BLaER1 (cell line): Measurements from ENCODE around the gene GLIPR1L1.
"Not testable (repeated sequence)": the region's sequence is repeated elsewhere in the genome, so short reads cannot be mapped to it uniquely, and the experiment has no call there.

ENCODE experiments used
- H3K27ac ChIP-seq: shearing (Covaris generic); formaldehyde crosslinking; 2 replicates; pipeline ENCODE4 v1.8.1; 2022
- H3K27me3 ChIP-seq: shearing (Covaris generic); formaldehyde crosslinking; 2 replicates; pipeline ENCODE4 v1.8.1; 2022
- H3K36me3 ChIP-seq: shearing (Covaris generic); formaldehyde crosslinking; 2 replicates; pipeline ENCODE4 v1.8.1; 2022
- H3K4me1 ChIP-seq: shearing (Covaris generic); formaldehyde crosslinking; 2 replicates; pipeline ENCODE4 v1.8.1; 2022
- H3K4me2 ChIP-seq: shearing (Covaris generic); formaldehyde crosslinking; 2 replicates; pipeline ENCODE4 v1.8.1; 2022
- H3K4me3 ChIP-seq: shearing (Covaris generic); formaldehyde crosslinking; 2 replicates; pipeline ENCODE4 v1.8.1; 2022
- H3K9ac ChIP-seq: shearing (Covaris generic); formaldehyde crosslinking; 2 replicates; pipeline ENCODE4 v1.8.1; 2022
- H3K9me3 ChIP-seq: shearing (Covaris generic); formaldehyde crosslinking; 2 replicates; pipeline ENCODE4 v1.8.1; 2022
- H4K20me1 ChIP-seq: shearing (Covaris generic); formaldehyde crosslinking; 2 replicates; pipeline ENCODE4 v1.8.1; 2022
- Cebpa-rat ChIP-seq: shearing (Covaris generic); IDR thresholded peaks from 2 replicates; pipeline ENCODE4 v1.8.1; 2022

GLIPR1L1 gene

GRCh38 chr12:75311369-75311768, 23.1 kb upstream of the GLIPR1L1 start:
- Histone ChIP-seq H3K9me3 (no peaks in the 10 kb centered on the region), H3K27me3 (no peaks in the 10 kb centered on the region), H3K4me2 (no peak overlapping the region), H3K36me3 (no peaks in the 10 kb centered on the region), H3K4me1 (no peaks in the 10 kb centered on the region), H3K27ac (no peak overlapping the region), H3K9ac (no peak overlapping the region), H3K4me3 (no peak overlapping the region), H4K20me1 (no peaks in the 10 kb centered on the region)
- no peak for TF ChIP-seq Cebpa-rat

GRCh38 chr12:75315518-75315917, 19.0 kb upstream of the GLIPR1L1 start:
- no peaks in the 10 kb centered on the region for H3K27me3 ChIP-seq
- H4K20me1 ChIP-seq, result no peaks in the 10 kb centered on the region
- no peak overlapping the region for H3K4me3 ChIP-seq
- no peak overlapping the region for H3K9ac ChIP-seq
- no peak overlapping the region for H3K4me2 ChIP-seq
- no peak for TF ChIP-seq Cebpa-rat
- no peak overlapping the region for H3K27ac ChIP-seq
- H3K9me3 ChIP-seq, result no peaks in the 10 kb centered on the region
- H3K4me1 ChIP-seq, result no peaks in the 10 kb centered on the region
- no peaks in the 10 kb centered on the region for H3K36me3 ChIP-seq

DNA sequence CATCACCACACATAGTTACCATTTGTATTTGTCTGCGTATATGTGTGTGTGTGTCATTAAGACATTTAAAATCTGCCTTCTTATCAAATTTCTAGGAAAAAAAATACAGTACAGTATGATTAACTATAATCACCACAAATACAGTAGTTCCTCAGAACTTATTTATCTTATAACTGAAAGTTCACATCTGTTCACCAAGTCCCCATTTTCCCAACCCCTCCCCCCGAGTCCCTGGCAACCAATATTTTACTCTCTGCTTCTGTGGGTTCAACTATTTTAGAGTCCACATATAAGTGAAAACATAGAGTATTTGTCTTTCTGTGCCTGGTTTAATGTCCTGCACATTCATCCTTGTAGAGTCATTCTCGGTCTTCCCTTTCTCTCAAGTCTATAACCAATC, 16.7 kb upstream of the GLIPR1L1 start:
- Histone ChIP-seq H3K4me2 (no peak overlapping the region), H3K9me3 (no peaks in the 10 kb centered on the region), H3K4me1 (no peaks in the 10 kb centered on the region), H3K27me3 (no peaks in the 10 kb centered on the region), H3K27ac (no peak overlapping the region), H3K36me3 (no peaks in the 10 kb centered on the region), H3K9ac (no peak overlapping the region), H4K20me1 (no peaks in the 10 kb centered on the region), H3K4me3 (no peak overlapping the region)
- no peak for TF ChIP-seq Cebpa-rat

DNA sequence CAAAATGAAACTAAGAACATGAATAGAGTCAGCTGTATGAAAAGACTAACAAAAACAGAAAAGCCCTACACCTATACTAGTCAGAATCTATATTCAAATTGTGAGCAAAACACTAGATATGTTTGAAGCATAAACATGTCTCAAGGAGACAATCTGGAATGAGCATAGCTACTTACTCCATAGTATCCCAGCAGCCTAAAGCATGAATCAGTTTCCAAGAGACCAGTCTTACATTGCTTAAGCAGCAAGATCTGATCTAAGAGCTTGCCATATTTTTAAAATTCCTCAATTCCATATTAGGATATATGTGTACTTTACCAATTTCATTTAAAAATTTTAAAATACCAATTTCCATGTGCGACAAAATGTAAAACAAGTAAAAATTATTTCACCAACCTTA, 12.0 kb upstream of the GLIPR1L1 start:
- Histone ChIP-seq H4K20me1 (no peaks in the 10 kb centered on the region), H3K27me3 (no peaks in the 10 kb centered on the region), H3K4me3 (no peak overlapping the region), H3K9me3 (no peaks in the 10 kb centered on the region), H3K9ac (no peak overlapping the region), H3K4me2 (no peak overlapping the region), H3K36me3 (no peaks in the 10 kb centered on the region), H3K27ac (no peak overlapping the region), H3K4me1 (no peaks in the 10 kb centered on the region)
- TF ChIP-seq Cebpa-rat, result no peak

DNA sequence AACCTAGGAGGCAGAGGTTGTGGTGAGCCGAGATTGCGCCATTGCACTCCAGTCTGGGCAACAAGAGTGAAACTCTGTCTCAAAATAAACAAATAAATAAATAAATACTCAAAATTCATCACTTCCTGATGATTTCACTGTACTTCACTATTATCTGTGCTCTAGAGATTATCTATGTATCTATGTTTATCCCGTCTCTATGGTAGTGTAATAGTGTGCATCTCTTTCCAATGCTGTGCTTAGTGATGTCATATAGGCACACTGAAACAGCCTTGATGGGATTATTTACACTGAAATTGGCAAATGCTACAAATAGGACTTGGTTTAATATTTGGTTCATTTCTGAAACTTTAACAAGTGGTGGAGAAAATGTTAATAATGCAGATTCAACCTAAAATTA, 10.8 kb upstream of the GLIPR1L1 start:
- no peaks in the 10 kb centered on the region for H3K36me3 ChIP-seq
- no peak overlapping the region for H3K4me3 ChIP-seq
- no peak for TF ChIP-seq Cebpa-rat
- no peaks in the 10 kb centered on the region for H3K4me1 ChIP-seq
- no peaks in the 10 kb centered on the region for H3K27me3 ChIP-seq
- H4K20me1 ChIP-seq, result no peaks in the 10 kb centered on the region
- H3K4me2 ChIP-seq, result no peak overlapping the region
- H3K9me3 ChIP-seq, result no peaks in the 10 kb centered on the region
- no peak overlapping the region for H3K9ac ChIP-seq
- H3K27ac ChIP-seq, result no peak overlapping the region

DNA sequence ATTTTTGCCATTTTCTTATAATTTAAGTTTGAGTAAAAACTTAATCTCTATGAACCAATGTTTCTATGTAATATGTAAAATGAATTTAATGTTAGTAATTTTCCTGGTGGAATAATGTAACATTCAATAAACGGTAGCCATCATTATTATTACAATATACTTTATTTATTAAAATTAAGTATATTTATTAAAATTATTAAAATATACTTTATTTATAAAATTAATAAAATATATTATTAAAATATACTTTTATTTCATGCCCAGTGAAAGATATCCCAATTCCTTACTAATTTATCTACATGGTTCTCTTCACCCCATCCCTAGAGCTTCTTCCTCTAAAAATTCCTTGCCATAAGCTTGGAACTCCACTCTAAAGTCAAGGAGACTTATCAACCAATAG, 6.8 kb upstream of the GLIPR1L1 start:
- H3K9ac ChIP-seq, result no peak overlapping the region
- H3K27ac ChIP-seq, result no peak overlapping the region
- H3K27me3 ChIP-seq, result no peaks in the 10 kb centered on the region
- no peaks in the 10 kb centered on the region for H4K20me1 ChIP-seq
- H3K4me2 ChIP-seq, result no peak overlapping the region
- H3K9me3 ChIP-seq, result no peaks in the 10 kb centered on the region
- no peak for TF ChIP-seq Cebpa-rat
- peaks cover 5% of the 10 kb centered on the region; the same call in 1 of the 2 replicates for H3K4me1 ChIP-seq
- no peak overlapping the region for H3K4me3 ChIP-seq
- H3K36me3 ChIP-seq, result no peaks in the 10 kb centered on the region

DNA sequence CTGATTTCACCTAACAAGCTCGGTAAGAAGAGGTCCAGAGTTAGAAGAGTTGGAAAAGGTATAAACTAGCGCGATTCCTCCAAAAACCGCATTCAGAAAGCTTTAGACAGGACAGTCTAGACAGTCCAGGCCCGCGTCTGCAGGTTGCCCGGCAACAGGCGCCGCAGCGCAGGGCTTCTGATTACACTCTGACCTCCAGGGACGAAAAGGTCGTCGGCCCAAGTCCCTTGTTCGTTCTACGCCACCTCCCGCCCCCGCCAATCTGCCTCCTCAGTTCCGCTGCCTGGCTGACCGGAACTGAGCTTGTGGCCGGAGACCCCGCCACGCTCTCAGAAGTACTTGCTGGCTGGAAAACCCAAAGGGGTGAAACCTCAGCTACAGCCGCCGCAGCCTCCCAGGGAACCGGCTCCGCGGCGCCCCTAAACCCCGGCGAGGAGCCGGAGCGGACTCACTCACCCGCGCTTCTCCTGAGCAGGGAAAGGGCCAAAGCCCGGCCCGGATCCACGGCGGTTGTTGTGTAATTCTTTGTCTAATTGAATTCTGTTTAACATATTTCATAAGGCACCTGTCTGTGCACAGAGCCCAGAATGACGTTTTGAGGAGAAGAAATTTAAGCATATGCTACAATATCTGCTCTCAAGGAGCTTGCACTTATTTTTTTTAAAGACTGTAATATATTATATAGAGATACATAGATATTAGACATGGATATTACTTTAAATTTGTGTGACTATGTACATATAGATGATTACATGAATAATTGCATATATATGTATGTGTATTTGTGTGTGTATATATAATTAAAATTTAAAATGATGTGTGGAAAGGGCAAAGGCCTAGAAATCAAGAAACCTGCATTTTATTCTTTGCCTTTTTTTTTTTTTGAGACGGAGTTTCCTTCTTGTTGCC, 4.3 kb upstream of the GLIPR1L1 start, which contains the start of gene CAPS2:
Gene CAPS2 (minus strand): TSS at position 407 of the 909 bp plus-strand sequence. CDS start 3,826 bp downstream, outside the sequence.
- H3K9ac ChIP-seq, result peak within 1 kb of the TSS; percentile 71

GRCh38 chr12:75337905-75338304, 3.4 kb downstream of the GLIPR1L1 start:
- Histone ChIP-seq H3K9me3 (no peaks in the 10 kb centered on the region; the same call in 1 of the 2 replicates), H3K27ac (no peak overlapping the region), H3K4me2 (no peak overlapping the region), H3K9ac (no peak overlapping the region), H3K4me1 (no peaks in the 10 kb centered on the region), H3K36me3 (no peaks in the 10 kb centered on the region), H4K20me1 (no peaks in the 10 kb centered on the region), H3K4me3 (no peak overlapping the region), H3K27me3 (no peaks in the 10 kb centered on the region)
- TF ChIP-seq Cebpa-rat, result no peak

More for the DNA sequence above, 4.3 kb upstream of the GLIPR1L1 start, which contains the start of gene CAPS2:
- Histone ChIP-seq H4K20me1 (no peaks in the 10 kb centered on the region), H3K9me3 (no peaks in the 10 kb centered on the region; the same call in 1 of the 2 replicates), H3K4me1 (peaks cover 5% of the 10 kb centered on the region; the same call in 1 of the 2 replicates), H3K27me3 (no peaks in the 10 kb centered on the region), H3K27ac (no peak within 1 kb of the TSS), H3K4me3 (peak within 1 kb of the TSS; percentile 69), H3K36me3 (no peaks in the 10 kb centered on the region), H3K4me2 (peak within 1 kb of the TSS; percentile 85)
- peak; percentile 68 for TF ChIP-seq Cebpa-rat

- H3K4me3 ChIP-seq, result no peak overlapping the region
- H3K27me3 ChIP-seq, result no peaks in the 10 kb centered on the region
- H3K4me2 ChIP-seq, result no peak overlapping the region
- no peaks in the 10 kb centered on the region for H4K20me1 ChIP-seq
- no peak overlapping the region for H3K27ac ChIP-seq
- H3K4me1 ChIP-seq, result no peaks in the 10 kb centered on the region
- H3K36me3 ChIP-seq, result no peaks in the 10 kb centered on the region
- TF ChIP-seq Cebpa-rat, result no peak
- no peak overlapping the region for H3K9ac ChIP-seq
- no peaks in the 10 kb centered on the region for H3K9me3 ChIP-seq
These were observed 7.4 kb downstream of the GLIPR1L1 start for GRCh38 chr12:75341873-75342272.

DNA sequence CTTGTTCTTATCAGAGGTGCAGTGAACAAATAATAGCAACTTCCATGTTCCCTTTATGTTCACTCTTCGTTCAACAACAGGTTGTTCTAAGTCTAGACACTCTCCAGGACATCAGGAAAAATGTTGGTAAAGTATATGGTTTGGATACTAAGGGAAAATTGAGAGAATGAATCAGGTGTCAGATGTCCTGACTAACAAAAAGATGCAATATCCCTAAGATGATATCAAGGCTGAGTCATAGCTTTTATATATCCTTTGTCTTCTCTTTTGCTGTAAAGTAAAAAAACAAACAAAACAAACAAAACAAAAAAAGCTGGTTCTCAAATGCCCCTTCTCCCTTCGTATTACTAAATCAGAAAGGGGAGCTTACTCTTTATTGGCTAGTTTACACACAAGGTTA, 11.1 kb downstream of the GLIPR1L1 start:
- Histone ChIP-seq H3K27me3 (no peaks in the 10 kb centered on the region), H3K36me3 (no peaks in the 10 kb centered on the region), H3K9me3 (no peaks in the 10 kb centered on the region), H4K20me1 (no peaks in the 10 kb centered on the region), H3K4me2 (no peak overlapping the region), H3K27ac (no peak overlapping the region), H3K4me3 (no peak overlapping the region), H3K9ac (no peak overlapping the region), H3K4me1 (no peaks in the 10 kb centered on the region)
- TF ChIP-seq Cebpa-rat, result no peak

- not testable (repeated sequence) for H3K4me2 ChIP-seq, H3K4me1 ChIP-seq
These were observed 11.7 kb downstream of the GLIPR1L1 start for GRCh38 chr12:75346215-75346614.

More at GRCh38 chr12:75346215-75346614, 11.7 kb downstream of the GLIPR1L1 start:
- not testable (repeated sequence) for H3K27me3 ChIP-seq, H3K27ac ChIP-seq, H3K36me3 ChIP-seq, H3K4me3 ChIP-seq, H3K9me3 ChIP-seq, H3K9ac ChIP-seq, H4K20me1 ChIP-seq
